ENCODE data around the gene TSPAN4.

TSPAN4 gene

DNA sequence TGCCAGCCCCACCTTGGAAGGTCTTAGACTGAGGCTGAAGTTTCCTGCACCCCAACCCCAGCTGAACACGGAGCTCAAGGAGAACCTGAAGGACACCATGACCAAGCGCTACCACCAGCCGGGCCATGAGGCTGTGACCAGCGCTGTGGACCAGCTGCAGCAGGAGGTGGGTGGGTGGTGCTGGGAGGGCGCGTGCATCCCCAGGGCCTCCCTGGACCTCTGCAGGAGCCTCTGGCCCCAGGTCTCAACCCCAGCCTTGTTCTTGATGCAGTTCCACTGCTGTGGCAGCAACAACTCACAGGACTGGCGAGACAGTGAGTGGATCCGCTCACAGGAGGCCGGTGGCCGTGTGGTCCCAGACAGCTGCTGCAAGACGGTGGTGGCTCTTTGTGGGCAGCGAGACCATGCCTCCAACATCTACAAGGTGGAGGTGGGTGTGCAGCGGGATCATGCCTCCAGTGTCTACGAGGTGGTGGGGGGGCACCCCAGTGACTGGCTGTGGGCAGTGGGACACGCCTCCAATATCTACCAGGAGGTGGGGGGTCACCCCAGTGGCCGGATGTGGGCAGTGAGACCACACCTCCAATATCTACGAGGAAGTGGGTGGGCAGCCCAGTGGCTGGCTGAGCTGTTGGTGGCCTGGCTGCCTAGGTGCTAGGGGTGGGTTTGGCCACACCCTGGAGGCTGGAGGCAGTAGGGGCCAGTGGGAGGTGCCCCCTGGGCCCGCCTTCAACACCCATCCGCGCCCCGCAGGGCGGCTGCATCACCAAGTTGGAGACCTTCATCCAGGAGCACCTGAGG lies 5.3 kb upstream of the TSPAN4 start:
- Histone ChIP-seq H3K27ac (ENCODE audit: low read depth in 2 of 2, low read length in 2 of 2) (peak overlapping the region in 1 of 2 donors; percentile 21), H3K4me1 (ENCODE audit: control insufficient read depth in 2 of 2, insufficient read depth in 2 of 2, low read length in 2 of 2) (peaks cover 40 to 55% of the 10 kb centered on the region in 2 donors), H3K4me3 (ENCODE audit: low read length in 2 of 2) (no peak overlapping the region), H3K27me3 (ENCODE audit: control insufficient read depth in 2 of 2, insufficient read depth in 2 of 2, low read length in 2 of 2) (no peaks in the 10 kb centered on the region), H3K9ac (ENCODE audit: low read depth in 1 of 2, low read length in 2 of 2) (no peak overlapping the region), H3K36me3 (ENCODE audit: control insufficient read depth in 2 of 2, insufficient read depth in 2 of 2, low read length in 2 of 2) (peaks cover 33 to 41% of the 10 kb centered on the region in 2 donors), H3K9me3 (ENCODE audit: control insufficient read depth in 2 of 2, low read length in 2 of 2) (no peaks in the 10 kb centered on the region)

DNA sequence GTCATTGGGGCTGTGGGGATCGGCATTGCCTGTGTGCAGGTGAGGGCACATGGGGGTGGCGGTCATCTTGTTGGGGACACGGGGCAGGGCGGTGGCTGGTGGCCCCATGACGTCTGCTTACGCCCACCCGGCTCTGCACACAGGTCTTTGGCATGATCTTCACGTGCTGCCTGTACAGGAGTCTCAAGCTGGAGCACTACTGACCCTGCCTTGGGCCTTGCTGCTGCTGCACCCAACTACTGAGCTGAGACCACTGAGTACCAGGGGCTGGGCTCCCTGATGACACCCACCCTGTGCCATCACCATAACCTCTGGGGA lies 4.7 kb upstream of the TSPAN4 start:
- H3K9ac ChIP-seq (ENCODE audit: low read depth in 1 of 2, low read length in 2 of 2): no peak overlapping the region
- peaks cover 38 to 53% of the 10 kb centered on the region in 2 donors for H3K4me1 ChIP-seq (ENCODE audit: control insufficient read depth in 2 of 2, insufficient read depth in 2 of 2, low read length in 2 of 2)
- peak overlapping the region; percentile 21 to 23 for H3K27ac ChIP-seq (ENCODE audit: low read depth in 2 of 2, low read length in 2 of 2)
- H3K36me3 ChIP-seq (ENCODE audit: control insufficient read depth in 2 of 2, insufficient read depth in 2 of 2, low read length in 2 of 2): peaks cover 33 to 41% of the 10 kb centered on the region in 2 donors
- no peaks in the 10 kb centered on the region for H3K27me3 ChIP-seq (ENCODE audit: control insufficient read depth in 2 of 2, insufficient read depth in 2 of 2, low read length in 2 of 2)
- no peak overlapping the region for H3K4me3 ChIP-seq (ENCODE audit: low read length in 2 of 2)
- no peaks in the 10 kb centered on the region for H3K9me3 ChIP-seq (ENCODE audit: control insufficient read depth in 2 of 2, low read length in 2 of 2)

GRCh38 chr11:838441-839279 lies 4.0 kb upstream of the TSPAN4 start:
- H3K9me3 ChIP-seq (ENCODE audit: control insufficient read depth in 2 of 2, low read length in 2 of 2): no peaks in the 10 kb centered on the region
- peaks cover 40 to 59% of the 10 kb centered on the region in 2 donors for H3K4me1 ChIP-seq (ENCODE audit: control insufficient read depth in 2 of 2, insufficient read depth in 2 of 2, low read length in 2 of 2)
- H3K9ac ChIP-seq (ENCODE audit: low read depth in 1 of 2, low read length in 2 of 2): peak overlapping the region in 1 of 2 donors; percentile 3
- peak overlapping the region; percentile 32 to 52 for H3K27ac ChIP-seq (ENCODE audit: low read depth in 2 of 2, low read length in 2 of 2)
- H3K4me3 ChIP-seq (ENCODE audit: low read length in 2 of 2): peak overlapping the region in 1 of 2 donors; percentile 9
- no peaks in the 10 kb centered on the region for H3K27me3 ChIP-seq (ENCODE audit: control insufficient read depth in 2 of 2, insufficient read depth in 2 of 2, low read length in 2 of 2)
- peaks cover 33 to 41% of the 10 kb centered on the region in 2 donors for H3K36me3 ChIP-seq (ENCODE audit: control insufficient read depth in 2 of 2, insufficient read depth in 2 of 2, low read length in 2 of 2)

- Histone ChIP-seq H3K36me3 (ENCODE audit: control insufficient read depth in 2 of 2, insufficient read depth in 2 of 2, low read length in 2 of 2) (peaks cover 33 to 41% of the 10 kb centered on the region in 2 donors), H3K27me3 (ENCODE audit: control insufficient read depth in 2 of 2, insufficient read depth in 2 of 2, low read length in 2 of 2) (no peaks in the 10 kb centered on the region), H3K4me3 (ENCODE audit: low read length in 2 of 2) (no peak overlapping the region), H3K9ac (ENCODE audit: low read depth in 1 of 2, low read length in 2 of 2) (peak overlapping the region in 1 of 2 donors; percentile 3), H3K9me3 (ENCODE audit: control insufficient read depth in 2 of 2, low read length in 2 of 2) (no peaks in the 10 kb centered on the region), H3K27ac (ENCODE audit: low read depth in 2 of 2, low read length in 2 of 2) (peak overlapping the region; percentile 9 to 32), H3K4me1 (ENCODE audit: control insufficient read depth in 2 of 2, insufficient read depth in 2 of 2, low read length in 2 of 2) (peaks cover 41 to 57% of the 10 kb centered on the region in 2 donors)
Measured at GRCh38 chr11:839280-839623, 3.4 kb upstream of the TSPAN4 start.

DNA sequence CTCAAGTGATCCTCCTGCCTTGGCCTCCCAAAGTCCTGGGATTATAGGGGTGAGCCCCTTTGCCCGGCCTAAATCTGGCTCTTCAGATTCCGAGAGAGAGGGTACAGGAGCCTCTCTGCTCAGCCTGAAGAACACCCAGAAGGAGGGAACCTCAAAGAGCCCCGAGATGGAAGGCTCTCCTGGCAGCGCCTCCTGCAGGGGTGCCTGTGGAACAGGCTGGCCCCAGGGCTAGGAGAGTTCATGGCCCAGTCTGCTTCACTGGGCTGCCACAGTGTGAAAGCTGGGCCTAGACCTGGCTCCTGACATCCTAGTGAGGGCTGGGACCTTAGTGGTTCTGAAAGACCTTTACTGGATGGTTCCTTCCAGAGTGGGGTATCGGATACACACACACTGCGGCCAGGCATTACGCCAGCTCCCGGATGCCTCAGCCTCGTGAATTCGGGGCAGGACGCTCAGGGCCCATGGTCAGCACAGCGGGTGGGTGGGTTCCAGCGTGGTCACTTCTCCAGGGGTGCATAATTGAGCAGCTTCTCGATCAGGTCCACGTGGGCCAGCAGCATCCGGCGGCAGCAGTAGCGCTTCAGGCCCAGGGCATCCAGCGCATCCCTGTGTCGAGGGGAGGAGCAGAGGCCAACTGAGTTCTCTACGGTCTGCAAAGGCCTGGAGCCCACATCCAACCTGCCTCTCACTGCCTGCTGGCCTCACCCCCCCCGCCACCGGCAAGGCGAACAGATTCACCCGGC lies 2.6 kb upstream of the TSPAN4 start:
- no peak overlapping the region for H3K9ac ChIP-seq (ENCODE audit: low read depth in 1 of 2, low read length in 2 of 2)
- no peak overlapping the region for H3K4me3 ChIP-seq (ENCODE audit: low read length in 2 of 2)
- no peaks in the 10 kb centered on the region for H3K27me3 ChIP-seq (ENCODE audit: control insufficient read depth in 2 of 2, insufficient read depth in 2 of 2, low read length in 2 of 2)
- peaks cover 38 to 53% of the 10 kb centered on the region in 2 donors for H3K4me1 ChIP-seq (ENCODE audit: control insufficient read depth in 2 of 2, insufficient read depth in 2 of 2, low read length in 2 of 2)
- H3K27ac ChIP-seq (ENCODE audit: low read depth in 2 of 2, low read length in 2 of 2): no peak overlapping the region
- peaks cover 33 to 41% of the 10 kb centered on the region in 2 donors for H3K36me3 ChIP-seq (ENCODE audit: control insufficient read depth in 2 of 2, insufficient read depth in 2 of 2, low read length in 2 of 2)
- no peaks in the 10 kb centered on the region for H3K9me3 ChIP-seq (ENCODE audit: control insufficient read depth in 2 of 2, low read length in 2 of 2)

DNA sequence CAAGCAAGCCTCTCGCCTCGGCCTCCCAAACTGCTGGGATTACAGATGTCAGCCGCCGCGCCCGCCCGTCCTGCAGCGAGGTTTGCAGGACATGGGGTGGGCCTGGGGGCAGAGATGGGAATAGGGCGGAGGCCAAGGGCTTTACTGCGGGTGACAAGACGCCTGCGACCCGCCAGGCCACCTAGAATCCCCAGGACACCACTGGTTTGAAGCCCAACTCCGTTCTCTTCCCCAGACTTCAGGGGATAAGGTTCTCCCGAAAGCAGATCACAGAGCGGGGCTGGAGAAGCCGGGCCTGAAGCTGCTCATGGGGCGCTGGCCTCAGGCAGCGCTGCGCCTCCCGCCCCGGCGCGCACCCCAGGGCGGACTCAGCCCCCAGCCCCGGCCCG lies 677 bp upstream of the TSPAN4 start:
- peak overlapping the region; percentile 90 to 96 for H3K4me3 ChIP-seq (ENCODE audit: low read length in 2 of 2)
- no peaks in the 10 kb centered on the region for H3K9me3 ChIP-seq (ENCODE audit: control insufficient read depth in 2 of 2, low read length in 2 of 2)
- peaks cover 37 to 48% of the 10 kb centered on the region in 2 donors for H3K4me1 ChIP-seq (ENCODE audit: control insufficient read depth in 2 of 2, insufficient read depth in 2 of 2, low read length in 2 of 2)
- peak overlapping the region; percentile 85 to 87 for H3K27ac ChIP-seq (ENCODE audit: low read depth in 2 of 2, low read length in 2 of 2)
- H3K9ac ChIP-seq (ENCODE audit: low read depth in 1 of 2, low read length in 2 of 2): peak overlapping the region; percentile 81 to 84
- no peaks in the 10 kb centered on the region for H3K27me3 ChIP-seq (ENCODE audit: control insufficient read depth in 2 of 2, insufficient read depth in 2 of 2, low read length in 2 of 2)
- peaks cover 23 to 35% of the 10 kb centered on the region in 2 donors for H3K36me3 ChIP-seq (ENCODE audit: control insufficient read depth in 2 of 2, insufficient read depth in 2 of 2, low read length in 2 of 2)

DNA sequence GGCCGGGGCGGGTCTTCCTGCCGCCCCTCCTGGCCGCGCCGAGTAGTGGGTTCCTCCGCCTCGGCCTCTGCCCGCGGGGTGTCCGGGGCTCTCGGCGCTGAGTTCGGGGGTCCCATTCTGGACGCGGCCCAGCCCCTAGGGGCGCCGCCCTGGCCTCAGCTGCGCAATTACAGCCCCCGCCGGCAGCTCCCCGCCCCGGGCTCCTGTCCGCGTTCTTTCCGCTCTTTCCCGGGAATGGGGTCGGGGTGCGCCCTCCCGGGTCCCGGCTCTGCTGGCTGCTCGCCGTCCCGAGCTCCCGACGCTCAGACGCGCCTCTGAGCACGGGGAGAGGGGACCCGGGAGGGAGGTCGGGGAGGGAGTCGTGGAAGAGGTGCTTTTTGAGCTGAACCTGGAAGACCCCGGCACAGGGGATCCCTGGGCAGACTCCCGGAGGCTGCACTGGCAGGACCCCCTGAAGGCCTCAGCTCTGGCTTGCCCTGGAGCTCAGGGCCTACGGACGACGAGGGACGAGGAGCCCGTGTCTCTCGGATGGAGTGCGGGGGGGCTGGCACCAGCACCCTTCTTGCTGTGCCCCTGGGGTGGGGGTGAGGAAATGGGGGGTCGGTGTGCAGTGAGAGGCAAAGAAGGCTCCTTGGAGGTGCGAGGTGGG lies 558 bp downstream of the TSPAN4 start:
- H3K27ac ChIP-seq (ENCODE audit: low read depth in 2 of 2, low read length in 2 of 2): peak overlapping the region; percentile 72 to 87
- H3K9me3 ChIP-seq (ENCODE audit: control insufficient read depth in 2 of 2, low read length in 2 of 2): no peaks in the 10 kb centered on the region
- H3K36me3 ChIP-seq (ENCODE audit: control insufficient read depth in 2 of 2, insufficient read depth in 2 of 2, low read length in 2 of 2): peaks cover 15 to 24% of the 10 kb centered on the region in 2 donors
- peaks cover 0 to under 1% of the 10 kb centered on the region in 2 donors for H3K27me3 ChIP-seq (ENCODE audit: control insufficient read depth in 2 of 2, insufficient read depth in 2 of 2, low read length in 2 of 2)
- H3K9ac ChIP-seq (ENCODE audit: low read depth in 1 of 2, low read length in 2 of 2): peak overlapping the region; percentile 32 to 63
- H3K4me1 ChIP-seq (ENCODE audit: control insufficient read depth in 2 of 2, insufficient read depth in 2 of 2, low read length in 2 of 2): peaks cover 37% of the 10 kb centered on the region in 2 donors
- peak overlapping the region; percentile 62 to 96 for H3K4me3 ChIP-seq (ENCODE audit: low read length in 2 of 2)

DNA sequence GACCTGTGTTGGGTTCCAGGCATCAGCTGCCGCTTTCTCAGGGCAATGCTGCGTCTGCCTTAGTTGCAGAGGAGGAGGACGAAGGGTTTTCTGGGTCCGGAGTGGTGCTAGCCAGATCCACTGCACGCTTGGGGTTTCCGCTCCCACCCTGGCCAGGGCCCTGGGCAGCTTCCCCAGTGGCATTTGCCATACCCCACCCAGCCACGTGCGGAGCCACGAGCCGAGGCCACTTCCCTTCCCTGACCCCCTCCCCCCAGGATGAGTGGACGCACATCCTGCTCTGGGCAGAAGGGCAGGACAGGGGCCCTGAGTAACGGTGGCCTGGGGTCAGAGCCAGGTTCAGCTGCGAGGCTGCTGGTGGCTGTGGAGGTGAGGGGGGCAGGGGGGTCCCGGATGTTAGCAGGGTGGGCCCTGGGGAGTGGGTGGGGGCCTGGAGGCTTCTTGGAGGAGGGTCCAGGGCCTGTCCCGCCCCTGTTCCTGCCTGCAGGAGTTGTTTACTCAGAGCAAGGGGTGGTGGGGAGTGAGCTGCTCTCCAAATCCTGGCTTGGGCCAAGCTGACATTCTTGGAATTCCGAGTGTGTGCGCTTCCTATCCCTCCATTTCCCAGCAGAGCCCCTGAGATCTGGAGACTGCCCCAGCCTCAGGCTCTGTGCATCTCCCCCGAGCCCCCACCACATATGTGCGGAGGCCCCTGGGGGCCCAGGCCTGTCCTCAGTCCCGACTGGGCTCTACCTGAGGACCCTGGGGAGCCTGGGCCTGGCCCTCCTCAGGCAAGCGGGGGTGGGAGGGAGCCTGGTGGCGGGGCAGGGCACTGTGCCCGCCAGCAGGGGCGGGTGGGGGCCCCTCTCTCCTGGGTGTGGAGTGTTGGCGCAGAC lies 1.4 kb downstream of the TSPAN4 start:
- peak overlapping the region in 1 of 2 donors; percentile 29 for H3K9ac ChIP-seq (ENCODE audit: low read depth in 1 of 2, low read length in 2 of 2)
- H3K36me3 ChIP-seq (ENCODE audit: control insufficient read depth in 2 of 2, insufficient read depth in 2 of 2, low read length in 2 of 2): peaks cover 10 to 17% of the 10 kb centered on the region in 2 donors
- peak overlapping the region; percentile 62 to 96 for H3K4me3 ChIP-seq (ENCODE audit: low read length in 2 of 2)
- peaks cover 5% of the 10 kb centered on the region in 2 donors for H3K27me3 ChIP-seq (ENCODE audit: control insufficient read depth in 2 of 2, insufficient read depth in 2 of 2, low read length in 2 of 2)
- H3K27ac ChIP-seq (ENCODE audit: low read depth in 2 of 2, low read length in 2 of 2): peak overlapping the region; percentile 72 to 87
- no peaks in the 10 kb centered on the region for H3K9me3 ChIP-seq (ENCODE audit: control insufficient read depth in 2 of 2, low read length in 2 of 2)
- peaks cover 34 to 36% of the 10 kb centered on the region in 2 donors for H3K4me1 ChIP-seq (ENCODE audit: control insufficient read depth in 2 of 2, insufficient read depth in 2 of 2, low read length in 2 of 2)

Data from mucosa of rectum (tissue), 2 donors.